Prostate gland (tissue), 2 donors: ENCODE measurements around the gene FNDC3B. TPM values are rescaled to one million over a fixed set of nuclear protein-coding genes. Genes with fewer than 3 reads are reported as not detected.

Experiments
- DNase-seq: peaks from one replicate; pipeline ENCODE4 v3.0.0-alpha.2; 2019; ENCODE audit warnings: low spot score
- H3K27ac ChIP-seq, 2 donors: fragments of 200-600 bp; sonication (generic); 2 replicates each; pipeline ENCODE4 v1.5.1; 2017 to 2019
- H3K27me3 ChIP-seq: fragments of 200-600 bp; sonication (generic); replicated peaks from 2 replicates; pipeline ENCODE4 v1.5.1; 2019; ENCODE audit not compliant: insufficient read depth
- H3K36me3 ChIP-seq, 2 donors: fragments of 200-600 bp; sonication (generic); 1 replicate in 1 of 2; 2 replicates in 1 of 2; pipeline versions ENCODE4 v1.5.1 to v1.8.1; 2017 to 2019
- H3K4me1 ChIP-seq: fragments of 200-600 bp; sonication (generic); replicated peaks from 2 replicates; pipeline ENCODE4 v1.5.1; 2019
- H3K4me3 ChIP-seq, 2 donors: fragments of 200-600 bp; sonication (generic); 2 replicates each; pipeline ENCODE4 v1.5.1; 2017 to 2019
- H3K9me3 ChIP-seq: fragments of 200-600 bp; sonication (generic); 2 replicates; pipeline ENCODE4 v1.5.1; 2017
- CTCF ChIP-seq, 4 experiments: fragments of 200-600 bp in 2 of 4; fragments of 450-650 bp in 2 of 4; sonication (generic) in 2 of 4; IDR thresholded peaks; 1 replicate in 3 of 4; 2 replicates in 1 of 4; pipeline ENCODE4 v1.5.1; 2016 to 2019; ENCODE audit warnings: antibody characterized with exemption in 4 of 4, mild to moderate bottlenecking in 2 of 4, moderate library complexity in 2 of 4
- POLR2A ChIP-seq: fragments of 450-650 bp; IDR thresholded peaks from one replicate; pipeline ENCODE4 v1.6.1; 2016; ENCODE audit warnings: antibody characterized with exemption, mild to moderate bottlenecking
- POLR2AphosphoS5 ChIP-seq: sonication (generic); formaldehyde crosslinking; IDR thresholded peaks from one replicate; pipeline ENCODE4 v1.6.1; 2017; ENCODE audit warnings: antibody characterized with exemption
- WGBS: methylation state at CpG from one replicate; pipeline ENCODE4 v1.1.5; 2018; 5-methylcytosine and 5-hydroxymethylcytosine counted together
- intact Hi-C: fragments of 100-400 bp; cut with DNase I; formaldehyde crosslinking; loops from one replicate; pipeline ENCODE4 v1.14.2; 2022
- total RNA-seq, 2 donors: library from RNA; depleted of rRNA; stranded (reverse); fragments of >200 nt; gene quantifications; one replicate each; pipeline ENCODE4 v1.1.0, GENCODE V29; 2016

FNDC3B gene
- total RNA-seq, 2 donors from 2014 or later, result 35.9 to 62.4 TPM

- TF ChIP-seq CTCF (IDR thresholded peaks at IDR 0.05) (no peak), POLR2AphosphoS5 (no peak), POLR2A (no peak)
- H3K4me1 ChIP-seq, result no peaks in the 10 kb centered on the region
- no peak overlapping the region for H3K4me3 ChIP-seq
- intact Hi-C loops, result no loop called here
- H3K27me3 ChIP-seq, result no peaks in the 10 kb centered on the region
- H3K27ac ChIP-seq, result no peak overlapping the region
- H3K36me3 ChIP-seq, result no peaks in the 10 kb centered on the region
- 74% methylated on average over 6 of the region's 6 CpGs for WGBS
- no peak for DNase-seq
- no peaks in the 10 kb centered on the region for H3K9me3 ChIP-seq
Measured at GRCh38 chr3:172181932-172182586, 142.7 kb downstream of the FNDC3B start.

GRCh38 chr3:172182797-172183196 is 143.4 kb downstream of the FNDC3B start:
- DNase-seq, result no peak
- no peaks in the 10 kb centered on the region for H3K4me1 ChIP-seq
- no peaks in the 10 kb centered on the region for H3K9me3 ChIP-seq
- WGBS, result 29% methylated on average over 2 of the region's 2 CpGs
- intact Hi-C loops, result no loop called here
- H3K27ac ChIP-seq, result no peak overlapping the region
- no peak overlapping the region for H3K4me3 ChIP-seq
- TF ChIP-seq CTCF (IDR thresholded peaks at IDR 0.05) (no peak), POLR2AphosphoS5 (no peak), POLR2A (no peak)
- no peaks in the 10 kb centered on the region for H3K36me3 ChIP-seq
- H3K27me3 ChIP-seq, result no peaks in the 10 kb centered on the region

DNA sequence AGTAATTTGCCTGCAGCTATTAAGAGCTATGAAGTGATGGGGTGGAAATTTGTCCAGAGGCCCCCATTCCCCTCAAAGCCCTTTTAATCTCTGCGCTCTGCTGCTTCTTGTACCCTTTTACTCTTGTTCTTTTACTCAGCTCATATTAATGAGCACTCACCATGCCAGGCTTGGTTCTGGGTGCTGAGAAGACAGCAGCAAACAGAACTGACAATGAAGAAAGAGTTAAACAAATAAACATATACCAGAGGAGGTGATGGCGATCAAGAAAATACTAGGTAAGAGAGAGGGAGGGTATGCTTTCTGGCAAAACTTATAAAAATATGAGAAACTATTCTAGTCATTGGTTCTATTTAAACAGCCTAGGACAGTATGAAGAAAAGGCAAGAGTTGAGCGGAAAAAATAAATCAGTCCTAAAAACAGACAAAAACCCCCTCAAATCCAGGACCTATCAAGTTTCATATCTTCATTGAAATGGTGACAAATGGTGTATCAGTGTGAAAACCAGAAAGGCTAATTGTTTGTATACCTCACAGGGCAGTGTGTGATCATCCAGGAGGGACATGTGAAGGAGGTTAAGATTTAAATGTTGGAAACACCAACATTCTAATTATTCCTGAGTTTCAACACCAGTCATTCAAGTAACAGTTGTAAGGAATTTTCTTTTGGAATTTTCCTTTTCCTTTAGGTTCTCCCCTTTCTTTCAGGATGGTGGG is 144.9 kb downstream of the FNDC3B start:
- intact Hi-C loops, result no loop called here
- Histone ChIP-seq H3K27ac (no peak overlapping the region), H3K4me1 (no peaks in the 10 kb centered on the region), H3K27me3 (no peaks in the 10 kb centered on the region), H3K4me3 (no peak overlapping the region), H3K36me3 (no peaks in the 10 kb centered on the region), H3K9me3 (no peaks in the 10 kb centered on the region)
- no peak for TF ChIP-seq CTCF (IDR thresholded peaks at IDR 0.05)
- no peak for TF ChIP-seq POLR2A
- TF ChIP-seq POLR2AphosphoS5, result no peak
- 90% methylated on average over 3 of the region's 3 CpGs for WGBS
- DNase-seq, result no peak

DNA sequence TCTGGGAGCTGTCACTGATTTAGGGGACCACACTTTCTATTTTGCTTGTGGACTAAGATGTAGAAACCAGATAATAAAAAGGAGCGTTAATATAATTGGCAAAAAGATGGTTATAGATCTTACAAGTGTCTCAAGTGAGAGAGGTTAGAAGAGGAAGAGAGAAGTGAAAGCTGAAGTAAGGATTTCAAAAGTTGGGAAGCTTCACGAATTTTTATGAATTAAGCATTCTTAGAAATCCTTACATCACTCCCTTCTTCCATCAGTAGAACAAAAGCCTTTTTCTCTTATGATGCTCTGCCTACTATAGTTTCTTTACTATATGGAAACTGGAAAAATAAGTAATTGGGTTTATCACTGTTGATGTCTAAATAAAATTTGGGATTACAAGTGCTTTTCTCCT is 146.5 kb downstream of the FNDC3B start:
- DNase-seq, result no peak
- WGBS, result 46% methylated on average over 2 of the region's 2 CpGs
- no peaks in the 10 kb centered on the region for H3K4me1 ChIP-seq
- TF ChIP-seq POLR2A, result no peak
- TF ChIP-seq CTCF (IDR thresholded peaks at IDR 0.05), result no peak
- no peak for TF ChIP-seq POLR2AphosphoS5
- no peak overlapping the region for H3K27ac ChIP-seq
- H3K36me3 ChIP-seq, result no peaks in the 10 kb centered on the region
- intact Hi-C loops, result no loop called here
- no peaks in the 10 kb centered on the region for H3K9me3 ChIP-seq
- no peak overlapping the region for H3K4me3 ChIP-seq
- H3K27me3 ChIP-seq, result no peaks in the 10 kb centered on the region

- Histone ChIP-seq H3K27me3 (no peaks in the 10 kb centered on the region), H3K9me3 (no peaks in the 10 kb centered on the region), H3K36me3 (no peaks in the 10 kb centered on the region), H3K4me3 (no peak overlapping the region), H3K27ac (no peak overlapping the region), H3K4me1 (no peaks in the 10 kb centered on the region)
- DNase-seq, result no peak
- intact Hi-C loops, result no loop called here
- WGBS, result 96% methylated on average over 4 of the region's 4 CpGs
- TF ChIP-seq POLR2AphosphoS5, result no peak
- no peak for TF ChIP-seq CTCF (IDR thresholded peaks at IDR 0.05)
- no peak for TF ChIP-seq POLR2A
Measured at GRCh38 chr3:172186607-172187006, 147.2 kb downstream of the FNDC3B start.
